ENCODE measurements around the gene ADRA1B.

The ADRA1B gene

DNA sequence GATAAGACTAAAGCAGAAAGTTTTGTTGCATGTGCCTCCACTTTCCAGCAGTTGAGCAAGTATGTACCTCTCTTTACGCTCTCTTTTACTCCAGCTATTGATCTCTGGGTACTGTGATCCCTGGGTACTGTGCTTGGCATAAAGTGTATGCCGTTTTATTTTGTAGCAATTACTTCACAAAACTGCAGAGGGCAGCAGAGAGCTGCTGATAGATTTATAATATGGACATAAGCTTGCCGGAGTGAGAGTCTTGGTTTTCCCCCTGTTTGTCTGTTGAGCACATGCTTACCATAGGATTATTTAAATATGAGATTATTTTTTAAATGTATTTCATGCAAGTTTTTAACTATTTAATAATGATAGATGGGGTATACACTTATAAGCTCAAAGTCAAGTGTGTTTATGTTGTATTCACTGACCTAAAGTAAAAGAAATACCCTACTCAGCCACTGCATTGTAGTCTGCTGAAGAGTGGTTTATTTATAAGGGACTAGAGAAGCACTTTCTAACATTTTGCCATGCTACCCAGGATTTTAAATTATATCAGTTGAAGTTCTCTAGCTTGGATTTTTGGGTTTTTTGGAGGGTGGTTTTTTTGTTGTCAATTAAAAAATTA lies 105.7 kb downstream of the ADRA1B start:
- DNase-seq = peak; percentile 82
